CD4-positive, alpha-beta T cell treated with Interleukin-15 for 4 hours (primary cell): ENCODE data around the gene EEIG1.
"Not testable (repeated sequence)": the region's sequence is repeated elsewhere in the genome, so short reads cannot be mapped to it uniquely, and the experiment has no call there.

ENCODE experiments used
- DNase-seq: peaks from one replicate; pipeline ENCODE4 v3.0.0-alpha.2; 2020; ENCODE audit warnings: low spot score

Gene EEIG1

DNA sequence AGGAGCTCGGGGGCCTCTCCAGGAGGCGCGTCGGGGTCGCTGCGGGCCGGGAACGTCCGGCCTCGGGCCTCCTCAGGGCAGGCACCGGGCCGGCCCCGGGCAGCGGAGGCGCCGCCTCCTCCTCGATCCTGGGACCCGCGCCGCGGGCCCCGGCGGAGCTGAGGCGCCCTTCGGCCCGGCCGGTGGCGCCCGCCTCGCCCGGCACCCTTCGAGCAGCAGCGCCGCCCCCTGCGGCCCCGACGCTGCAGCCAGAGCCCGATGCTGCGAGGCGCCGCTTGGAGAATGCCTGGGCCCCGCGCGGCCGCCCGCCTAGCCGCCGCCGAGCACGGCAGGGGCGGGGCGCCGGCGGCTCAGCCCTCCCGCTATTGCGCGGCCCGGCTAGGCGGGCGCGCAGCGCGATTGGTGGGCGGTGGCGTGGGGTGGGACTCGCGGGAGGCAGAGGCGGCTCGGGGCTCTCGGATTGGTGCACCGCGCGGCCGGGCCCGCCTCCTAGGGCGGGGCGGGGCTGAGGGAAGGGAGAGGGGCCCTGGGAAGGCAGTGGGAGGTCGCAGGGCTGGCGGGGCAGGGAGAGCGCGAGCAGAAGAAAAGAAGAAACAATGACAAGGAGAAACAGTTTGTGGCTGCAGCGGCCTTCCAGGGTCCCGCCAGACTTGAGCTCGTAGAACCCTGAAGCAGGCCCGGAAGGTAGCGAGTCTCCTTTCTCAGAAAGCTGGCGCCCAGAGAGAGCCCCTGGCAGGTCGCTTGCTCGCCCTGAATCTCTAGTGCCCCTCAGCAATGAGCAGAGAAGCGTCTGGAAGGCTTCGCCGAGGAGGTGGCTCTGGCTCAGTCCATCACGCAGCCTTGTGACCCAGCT is at the start of gene EEIG1:
Gene EEIG1 (minus strand): TSS at position 284 of the 853 bp plus-strand sequence. CDS start 852 bp downstream, outside the sequence.
- DNase-seq, result peak; percentile 97

DNA sequence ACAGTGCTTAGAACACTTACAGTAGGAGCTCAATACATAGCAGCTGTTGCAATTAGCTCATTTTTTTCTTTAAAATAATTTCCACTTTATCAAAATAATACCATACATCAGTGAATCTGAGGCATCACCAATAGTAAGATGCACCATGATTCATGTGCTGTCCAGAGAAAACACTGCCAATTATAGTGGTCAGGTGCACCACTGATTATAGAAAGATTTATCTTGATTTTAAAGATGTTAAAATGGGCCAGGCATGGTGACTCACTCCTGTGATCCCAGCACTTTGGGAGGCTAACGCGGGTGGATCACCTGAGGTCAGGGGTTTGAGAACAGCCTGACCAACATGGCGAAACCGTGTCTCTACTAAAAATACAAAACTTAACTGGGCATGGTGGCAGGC is 46.9 kb upstream of the EEIG1 start:
- no peak for DNase-seq

DNA sequence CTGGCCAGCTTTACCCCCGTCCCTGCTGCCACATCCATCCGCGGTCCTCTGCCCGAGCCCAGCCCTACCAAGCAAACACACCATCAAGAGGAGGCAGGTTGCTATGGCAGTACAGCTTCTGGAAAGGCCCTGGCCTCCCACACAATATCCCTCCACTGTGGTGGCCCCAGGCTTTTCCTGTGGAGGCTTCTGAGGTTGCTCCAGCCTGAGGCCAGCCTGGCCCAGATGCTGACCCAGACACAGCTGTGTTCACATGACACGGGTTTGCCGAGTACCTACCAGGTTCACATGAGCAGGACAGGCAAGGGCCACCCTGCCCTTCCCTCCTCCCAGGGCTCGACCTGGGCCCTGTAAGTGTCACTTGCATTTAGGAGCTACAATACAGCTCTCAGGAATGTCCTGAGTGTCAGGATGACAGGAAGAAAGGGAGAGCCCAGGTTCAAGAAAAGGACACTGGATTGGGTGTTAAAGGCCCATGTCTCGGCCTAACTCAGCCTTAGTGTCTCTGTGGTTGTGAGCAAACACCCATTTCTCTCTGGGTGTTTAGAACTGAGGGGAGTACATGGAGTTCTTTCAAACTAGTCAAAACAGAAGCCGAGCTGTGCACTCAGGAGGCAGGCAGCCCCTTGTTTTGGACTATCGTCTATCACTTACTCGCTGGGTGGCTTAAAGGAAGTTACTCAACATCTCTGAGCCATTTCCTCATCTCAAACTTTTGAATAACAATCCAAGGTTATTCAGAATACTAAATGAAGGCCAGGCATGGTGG is 46.2 kb upstream of the EEIG1 start:
- DNase-seq, result peak; percentile 71

DNA sequence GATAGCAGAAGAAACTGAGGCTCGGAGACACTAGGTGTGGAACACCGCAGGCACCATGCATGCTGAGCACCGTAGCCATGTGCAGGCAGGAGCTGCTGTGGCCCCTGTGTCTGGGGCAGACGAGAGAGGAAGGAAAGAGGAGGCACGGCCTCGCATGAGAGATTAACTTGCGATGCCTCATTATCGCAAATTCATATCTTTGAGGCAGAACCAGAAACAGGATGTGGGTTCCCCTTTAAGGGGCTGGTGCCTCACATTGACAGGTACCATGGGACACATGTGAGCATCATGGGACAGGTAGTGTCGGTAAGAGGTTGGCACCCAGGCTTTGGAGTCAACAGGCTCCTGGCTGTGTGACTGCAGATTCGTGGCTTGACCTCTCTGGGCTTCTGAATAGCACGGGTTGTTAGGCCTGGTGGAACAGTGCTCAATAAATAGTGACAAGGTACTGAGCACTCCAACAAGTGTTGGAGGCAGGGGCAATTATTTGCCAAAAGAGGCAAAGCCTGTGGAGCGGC is 45.5 kb upstream of the EEIG1 start:
- DNase-seq, result peak; percentile 90

DNA sequence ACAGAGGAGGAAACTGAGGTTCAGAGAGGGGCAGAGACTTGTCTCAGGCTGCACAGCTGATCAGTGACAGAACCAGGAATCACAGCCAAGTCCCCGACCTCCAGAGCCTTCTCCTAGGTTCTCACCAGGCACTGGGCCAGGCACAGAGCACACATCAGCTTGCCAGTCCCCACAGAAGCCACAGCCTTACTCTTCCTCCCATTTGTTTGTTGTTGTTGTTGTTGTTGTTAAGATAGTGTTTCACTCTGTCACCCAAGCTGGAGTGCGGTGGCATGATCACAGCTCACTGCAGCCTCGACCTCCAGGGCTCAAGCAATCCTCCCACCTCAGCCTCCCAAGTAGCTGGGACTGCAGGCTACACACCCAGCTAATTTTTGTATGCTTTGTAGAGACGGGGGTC is 44.9 kb upstream of the EEIG1 start:
- peak; percentile 44 for DNase-seq

DNA sequence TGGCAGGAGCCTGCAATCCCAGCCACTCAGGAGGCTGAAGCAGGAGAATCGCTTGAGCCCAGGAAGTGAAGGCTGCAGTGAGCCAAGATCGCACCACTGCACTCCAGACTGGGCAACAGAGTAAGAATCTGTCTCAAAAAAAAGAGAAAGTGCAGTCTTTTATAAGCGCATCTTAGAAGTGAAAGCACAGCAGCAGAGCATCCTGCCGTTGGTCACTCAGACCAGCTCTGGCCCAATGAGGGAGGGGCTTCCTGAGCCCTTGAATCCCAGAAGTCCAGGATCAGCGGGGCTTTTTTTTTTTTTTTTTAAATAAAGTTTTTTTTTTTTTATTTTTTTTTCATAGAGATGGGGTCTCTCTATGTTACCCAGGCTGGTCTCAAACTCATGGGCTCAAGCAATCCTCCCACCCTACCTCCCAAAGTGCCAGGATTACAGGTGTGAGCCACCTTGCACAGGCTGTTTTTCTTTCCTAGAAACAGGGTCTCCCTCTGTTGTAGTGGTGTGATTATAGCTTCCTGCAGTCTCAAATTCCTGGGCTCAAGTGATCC is 44.0 kb upstream of the EEIG1 start:
- DNase-seq, result no peak

DNA sequence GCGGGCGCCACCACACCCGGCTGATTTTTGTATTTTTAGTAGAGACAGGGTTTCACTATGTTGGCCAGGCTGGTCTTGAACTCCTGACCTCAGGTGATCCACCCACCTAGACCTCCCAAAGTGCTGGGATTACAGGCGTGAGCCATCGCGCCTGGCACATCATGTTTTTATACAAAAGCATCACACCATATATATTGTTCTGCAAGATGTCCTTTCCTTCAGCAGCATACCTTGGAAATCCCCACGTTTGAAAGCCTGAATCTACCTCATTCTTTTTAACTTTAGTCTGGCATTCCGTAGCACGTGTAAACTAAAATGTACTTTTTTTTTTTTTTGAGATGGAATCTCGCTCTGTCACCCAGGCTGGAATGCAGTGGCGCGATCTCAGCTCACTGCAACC is 42.9 kb upstream of the EEIG1 start:
- DNase-seq, result not testable (repeated sequence)

DNA sequence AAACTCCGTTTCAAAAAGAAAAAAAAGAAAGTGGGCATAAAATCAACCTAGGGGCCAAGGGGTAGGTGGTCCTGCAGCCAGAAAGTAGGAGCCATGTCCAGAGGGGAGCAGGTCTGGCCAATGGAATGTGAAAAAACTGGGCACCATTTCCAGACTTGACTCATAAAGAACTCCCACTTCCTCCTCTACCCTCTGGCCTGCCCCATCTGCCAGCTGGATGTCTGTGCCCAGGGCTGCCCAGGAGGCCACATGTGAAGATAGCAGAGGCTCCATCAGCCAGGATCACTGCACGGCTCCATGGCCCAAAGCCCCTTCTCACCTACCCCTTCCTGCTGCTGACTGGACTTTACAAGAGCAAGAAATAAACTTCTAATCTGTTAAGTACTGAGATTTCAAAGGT is 42.1 kb upstream of the EEIG1 start:
- no peak for DNase-seq

DNA sequence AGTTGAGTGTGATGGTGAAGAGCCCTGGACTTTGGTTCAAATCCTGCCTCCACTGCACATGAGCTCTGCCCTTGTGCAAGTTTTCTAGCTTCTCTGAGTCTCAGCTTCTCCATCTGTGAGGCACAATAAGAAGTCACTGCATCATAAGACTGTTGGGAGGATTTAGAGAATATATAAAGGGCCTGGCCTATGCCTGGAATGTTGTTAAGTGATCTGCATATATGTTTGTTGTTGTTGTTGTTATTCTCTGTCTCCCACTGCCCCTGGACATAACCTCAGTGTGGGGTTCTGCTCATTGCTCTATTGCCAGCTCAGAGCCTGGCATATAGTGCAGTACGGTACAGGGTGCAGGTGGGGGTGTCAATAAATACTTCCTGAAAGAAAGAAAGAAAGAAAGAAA is 40.3 kb upstream of the EEIG1 start:
- DNase-seq, result no peak

DNA sequence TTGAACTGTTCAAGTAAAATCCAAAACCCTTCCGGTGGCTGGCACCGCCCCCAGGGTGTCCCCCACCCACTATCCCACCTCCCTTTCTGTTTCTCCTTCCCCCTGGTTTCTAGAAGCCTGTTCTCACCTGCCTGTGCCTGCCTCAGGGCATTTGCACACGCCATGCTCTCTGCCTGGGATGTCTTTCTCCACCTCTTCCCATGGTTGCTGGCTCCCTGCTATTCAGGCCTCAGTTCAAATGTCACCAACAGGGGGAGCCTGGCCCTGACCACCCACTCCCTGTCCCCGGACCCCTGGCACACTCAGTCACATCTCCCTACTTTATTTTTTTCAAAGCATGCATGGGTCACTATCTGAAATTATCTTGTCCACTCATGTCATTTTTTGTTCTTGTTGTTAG is 39.9 kb upstream of the EEIG1 start:
- DNase-seq, result no peak

DNA sequence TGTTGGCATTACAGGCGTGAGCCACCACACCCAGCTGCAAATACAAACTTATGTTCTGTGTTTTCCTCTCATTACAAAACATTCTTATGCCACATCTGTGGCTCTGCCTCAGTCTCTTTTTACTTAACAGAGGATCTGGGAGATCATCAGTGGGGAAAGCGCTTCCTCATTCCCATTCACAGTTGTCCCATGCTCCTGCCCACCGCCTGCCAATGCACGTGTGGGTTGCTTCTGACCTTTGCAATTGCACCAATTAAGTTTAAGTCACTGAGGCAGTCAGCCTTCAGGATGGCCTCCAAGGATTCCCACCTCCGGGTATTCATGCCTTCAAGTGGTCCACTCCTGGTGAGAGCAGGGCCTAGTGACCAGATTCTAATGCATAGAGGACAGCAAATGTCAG is 34.9 kb upstream of the EEIG1 start:
- DNase-seq, result no peak

DNA sequence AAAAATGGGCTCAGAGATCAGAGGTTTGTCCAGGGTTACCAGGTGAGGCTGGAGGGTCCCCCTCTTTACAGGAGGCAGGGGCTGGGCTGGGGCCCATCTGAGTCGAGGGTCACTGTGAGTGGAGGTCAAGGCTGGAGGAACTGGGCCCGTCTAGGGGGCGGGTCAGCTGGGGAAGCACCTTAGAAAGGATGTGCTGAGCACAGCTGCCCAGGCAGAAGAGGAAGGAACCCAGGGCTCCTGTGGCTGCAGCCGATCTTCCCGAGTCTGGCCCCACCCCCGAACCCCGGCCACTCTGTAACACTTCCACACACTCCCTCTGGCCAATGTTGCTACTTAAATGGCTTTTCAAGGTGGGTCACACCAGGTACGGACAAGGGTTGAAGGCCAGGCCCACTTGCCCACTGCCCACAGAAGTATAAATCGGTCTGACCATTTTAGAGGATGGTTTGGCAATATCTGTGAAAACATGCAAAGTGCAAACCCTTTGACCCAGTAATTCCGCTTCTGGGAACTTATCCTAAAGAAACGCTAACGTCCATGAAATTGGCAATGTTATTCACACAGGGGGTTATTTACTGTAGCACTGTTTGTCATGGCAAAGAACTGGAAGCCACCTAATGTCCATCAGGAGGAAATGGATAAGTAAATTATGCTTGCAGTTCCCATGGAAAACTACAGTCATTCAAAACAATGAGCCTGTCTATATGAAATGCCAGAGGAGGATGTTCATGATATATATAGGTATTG is 30.5 kb upstream of the EEIG1 start:
- DNase-seq, result no peak

DNA sequence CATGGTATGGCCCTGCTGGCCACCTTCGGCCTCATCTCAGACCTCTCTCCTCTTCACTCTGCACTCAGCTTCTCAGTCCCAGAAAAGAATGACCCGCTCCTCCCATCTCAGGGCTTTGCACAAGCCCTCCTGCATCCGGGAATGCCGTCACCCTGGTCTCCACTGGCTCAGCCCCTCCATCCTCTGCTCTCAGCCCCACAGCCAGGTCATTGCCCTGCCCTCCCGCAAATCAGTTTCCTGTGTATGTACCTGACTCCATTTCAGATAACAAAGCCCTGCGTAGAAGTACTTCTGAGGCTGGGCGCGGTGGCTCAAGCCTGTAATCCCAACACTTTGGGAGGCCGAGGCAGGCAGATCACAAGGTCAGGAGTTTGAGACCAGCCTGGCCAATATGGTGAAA is 28.9 kb upstream of the EEIG1 start:
- no peak for DNase-seq

DNA sequence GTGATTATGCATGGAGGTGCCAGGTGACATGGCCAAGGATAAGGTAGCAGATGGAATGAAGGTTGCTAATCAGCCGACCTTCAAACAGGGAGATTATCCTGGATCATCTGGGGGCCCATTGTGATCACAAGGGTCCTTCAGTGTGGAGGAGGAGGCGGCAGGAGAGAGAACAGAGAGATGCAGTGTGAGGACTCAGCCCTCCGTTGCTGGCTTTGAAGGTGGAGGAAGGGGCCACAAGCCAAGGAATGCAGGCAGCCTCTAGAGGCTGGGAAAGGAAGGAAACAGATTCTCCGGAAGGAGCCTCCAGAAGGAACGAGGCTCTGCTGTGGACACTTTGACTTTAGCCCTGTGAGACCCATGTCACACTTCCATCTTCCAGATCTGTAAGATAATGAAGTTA is 27.4 kb upstream of the EEIG1 start:
- no peak for DNase-seq

DNA sequence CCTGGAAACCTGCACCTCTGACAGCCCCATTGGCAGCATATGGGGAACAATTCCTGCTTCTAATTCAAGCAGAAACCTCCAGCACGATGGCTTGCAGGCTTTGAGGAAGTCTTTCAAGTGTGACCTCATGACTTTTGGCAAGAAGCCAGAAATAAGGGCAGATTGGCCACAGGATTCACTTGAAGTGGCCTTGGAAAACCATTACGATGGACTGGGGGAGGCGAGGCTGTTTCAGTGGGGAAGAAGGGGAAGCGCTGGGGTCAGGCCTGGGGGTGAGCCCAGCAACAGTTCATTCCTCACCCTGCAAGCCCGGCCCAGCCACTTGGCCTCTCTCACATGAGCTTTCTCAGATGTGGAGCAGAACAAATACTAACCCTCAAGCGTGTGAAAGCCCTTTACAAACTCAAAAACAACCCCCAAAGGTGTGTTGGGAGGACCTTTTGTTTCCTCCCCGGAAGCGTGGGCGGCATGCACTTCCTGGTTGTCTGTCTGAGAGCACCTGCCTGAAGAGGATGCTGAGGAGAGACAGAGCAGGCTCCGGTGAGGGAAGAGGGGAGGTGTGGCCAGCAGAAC is 26.9 kb upstream of the EEIG1 start:
- peak; percentile 92 for DNase-seq

DNA sequence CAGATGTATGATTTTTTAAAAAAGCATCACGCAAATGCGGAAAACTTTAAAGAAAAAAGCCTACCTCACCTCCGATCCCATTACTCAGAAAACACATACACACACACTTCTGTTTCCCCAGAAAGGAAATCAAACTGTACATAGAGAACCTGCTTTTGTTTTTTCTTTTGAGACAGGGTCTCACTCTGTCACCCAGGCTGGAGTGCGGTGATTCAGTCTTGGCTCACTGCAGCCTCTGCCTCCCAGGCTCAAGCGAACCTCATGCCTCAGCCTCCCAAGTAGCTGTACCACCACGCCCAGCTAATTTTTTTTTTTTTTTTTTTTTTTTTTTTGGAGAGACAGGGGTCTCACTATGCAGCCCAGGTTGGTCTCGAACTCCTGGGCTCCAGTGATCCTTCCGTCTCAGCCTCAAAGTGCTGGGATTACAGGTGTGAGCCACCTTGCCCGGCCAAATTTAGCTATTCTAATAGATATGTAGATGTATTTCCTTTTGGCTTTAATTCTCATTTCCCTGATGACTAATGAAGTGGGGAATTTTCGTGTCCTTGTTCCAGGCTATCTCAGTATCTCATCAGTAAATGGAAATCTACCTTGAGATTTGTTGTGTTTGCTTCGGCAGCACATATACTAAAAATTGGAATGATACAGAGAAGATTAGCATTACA is 25.7 kb upstream of the EEIG1 start:
- DNase-seq, result no peak

DNA sequence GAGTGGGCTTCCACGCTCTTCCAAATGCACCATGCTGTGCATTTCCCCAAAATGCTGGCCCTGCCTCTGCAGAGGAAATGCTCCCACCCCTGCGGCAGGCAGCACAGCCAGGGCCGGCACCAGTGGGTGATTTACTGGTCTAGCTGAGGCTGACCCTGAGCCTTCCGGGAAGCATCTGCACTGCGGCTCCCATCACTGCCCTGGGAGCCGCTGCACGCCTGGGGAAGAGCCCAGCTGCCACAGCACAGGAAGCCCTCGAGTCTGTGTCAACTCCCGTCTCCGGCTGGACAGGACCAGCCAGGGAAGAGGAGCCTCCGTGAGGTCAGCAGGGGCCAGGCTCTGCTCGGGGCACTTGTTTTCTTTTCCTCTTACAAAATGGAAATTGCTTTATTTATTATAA is 25.1 kb upstream of the EEIG1 start:
- DNase-seq, result no peak

DNA sequence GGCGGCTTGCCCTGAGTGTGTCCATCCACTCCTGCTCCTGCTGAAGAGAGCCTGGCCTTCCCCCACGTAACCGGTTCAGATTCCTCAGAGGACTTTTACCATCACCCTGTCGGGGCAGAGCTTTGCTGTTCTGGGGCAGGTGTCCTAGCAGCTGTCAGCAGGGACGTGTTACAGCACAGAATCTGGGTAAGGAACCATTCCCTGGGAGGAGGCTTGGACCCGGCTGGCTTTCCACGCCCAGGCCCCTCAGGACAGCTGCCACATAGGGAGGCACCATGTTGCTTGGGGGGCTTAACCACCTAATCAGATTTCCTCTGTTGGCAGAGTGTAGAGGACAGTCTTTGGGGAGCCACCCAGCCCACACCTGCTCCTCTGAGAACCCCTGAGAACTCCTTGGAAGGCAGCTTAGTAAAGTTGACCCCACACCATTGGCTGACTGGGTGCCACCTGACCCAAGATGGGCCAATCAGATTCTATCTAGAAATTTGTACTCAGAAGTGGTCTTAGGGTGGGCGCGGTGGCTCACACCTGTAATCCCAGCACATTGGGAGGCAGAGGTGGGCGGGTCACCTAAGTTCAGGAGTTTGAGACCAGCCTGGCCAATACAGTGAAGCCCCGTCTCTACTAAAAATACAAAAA is 23.3 kb upstream of the EEIG1 start:
- DNase-seq, result no peak

DNA sequence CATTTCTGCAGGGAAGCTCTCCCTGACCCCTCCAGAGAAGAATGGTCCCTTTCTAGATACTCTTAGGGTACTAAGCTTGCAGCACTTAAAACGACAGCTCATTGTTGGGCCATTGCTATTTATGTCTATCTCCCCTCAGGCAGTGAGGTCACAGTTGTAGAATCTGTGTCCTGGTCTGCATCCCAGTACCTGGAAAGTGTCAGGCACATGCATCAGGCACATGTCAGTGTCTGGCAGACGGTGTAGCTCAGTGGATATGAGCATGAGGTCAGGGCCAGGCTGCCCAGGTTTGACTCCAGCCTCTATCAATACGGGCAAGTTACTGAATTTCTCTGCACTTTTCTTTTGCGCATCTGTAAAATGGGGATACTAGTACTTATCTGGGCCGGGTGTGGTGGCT is 22.2 kb upstream of the EEIG1 start:
- no peak for DNase-seq

DNA sequence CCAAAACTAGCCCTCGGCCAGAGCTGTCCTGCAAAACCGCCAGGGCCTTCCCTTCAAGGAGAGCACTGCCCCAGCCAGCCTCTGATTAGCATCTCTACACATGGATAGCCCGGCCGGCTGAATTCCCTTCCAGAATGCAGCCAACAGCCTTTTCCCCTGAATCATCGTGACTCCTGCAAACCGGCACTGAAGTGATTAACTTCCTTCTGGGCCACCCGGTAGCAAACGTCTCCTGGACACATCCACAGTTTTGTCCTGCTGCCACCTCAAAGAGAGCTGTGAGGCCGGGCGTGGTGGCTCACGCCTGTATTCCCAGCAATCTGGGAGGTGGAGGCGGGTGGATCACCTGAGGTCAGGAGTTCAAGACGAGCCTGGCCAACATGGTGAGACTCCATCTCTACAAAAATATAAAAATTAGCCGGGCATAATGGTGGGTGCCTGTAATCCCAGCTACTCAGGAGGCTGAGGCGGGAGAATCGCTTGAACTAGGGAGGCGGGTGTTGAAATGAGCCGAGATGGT is 21.1 kb upstream of the EEIG1 start:
- no peak for DNase-seq
